ENCODE data around the gene RCAN1. TPM values are rescaled to one million over a fixed set of nuclear protein-coding genes. Genes with fewer than 3 reads are reported as not detected.

Gene RCAN1
- 1 to 10 TPM; 7.8 to 8.1 TPM for total RNA-seq

DNA sequence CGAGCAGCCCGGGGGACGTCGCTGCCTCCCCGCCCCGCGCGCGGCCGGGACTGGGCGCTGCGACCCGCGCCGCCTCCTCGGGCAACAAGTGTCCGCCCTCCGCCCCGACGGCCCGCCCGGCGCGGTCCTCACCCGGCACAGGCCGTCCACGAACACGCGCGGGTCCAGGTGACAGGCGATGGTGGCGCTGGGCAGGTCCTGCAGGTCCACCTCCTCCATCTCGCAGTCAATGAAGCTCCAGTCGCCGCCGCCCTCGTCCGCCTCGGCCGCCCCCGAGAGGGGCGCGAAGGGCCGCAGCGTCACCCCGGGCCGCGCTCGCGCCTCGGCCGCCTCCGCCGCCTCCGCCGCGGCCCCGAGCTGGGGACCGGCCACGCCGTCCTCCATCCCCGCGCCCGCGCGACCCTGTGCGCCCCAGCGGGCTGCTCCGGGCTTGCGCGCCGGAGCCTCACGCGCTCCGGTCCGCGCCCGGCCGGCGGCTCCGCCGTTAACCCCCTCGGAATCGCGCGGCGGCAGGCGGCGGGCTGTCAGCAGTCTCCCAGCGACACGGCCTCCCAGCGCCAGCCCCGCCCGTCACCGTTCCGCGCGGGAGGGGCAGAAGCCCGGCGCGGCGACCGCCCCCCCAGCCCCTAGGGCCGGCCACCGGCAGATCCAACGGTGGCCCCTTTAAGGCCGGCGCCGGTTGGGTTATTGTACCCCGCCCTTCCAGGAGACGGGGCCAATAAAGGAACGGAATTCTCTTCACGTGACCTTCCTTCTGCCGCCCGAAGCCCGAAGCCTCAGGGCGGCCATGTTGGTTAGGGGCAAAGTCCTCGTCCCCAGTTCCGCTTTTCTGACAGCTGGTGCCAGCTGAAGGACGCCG, at the start of gene RCAN1:
Gene RCAN1 (minus strand): TSS at position 486 of the 859 bp plus-strand sequence. CDS start 102 bp downstream, at position 384.
- Mint-ChIP-seq H3K36me3 (ENCODE audit: low read depth) (no peaks in the 10 kb centered on the region), H3K27ac (peak within 1 kb of the TSS; percentile 87), H3K4me3 (peak within 1 kb of the TSS; percentile 84), H3K27me3 (ENCODE audit: low read depth) (peaks cover 14% of the 10 kb centered on the region), H3K9me3 (ENCODE audit: insufficient read depth) (no peaks in the 10 kb centered on the region), H3K4me1 (ENCODE audit: low read depth) (peaks cover 22% of the 10 kb centered on the region)
- peak; percentile 92 for DNase-seq
- ChIA-PET CTCF (interaction anchor here (1.6 to 4.8 kb wide), 2 partner anchors 11 to 690 kb away, joined by 3 to 25 read pairs; no protein-coding TSS in a partner anchor), POLR2A (no interaction called here)
- ATAC-seq: peak; percentile 98

DNA sequence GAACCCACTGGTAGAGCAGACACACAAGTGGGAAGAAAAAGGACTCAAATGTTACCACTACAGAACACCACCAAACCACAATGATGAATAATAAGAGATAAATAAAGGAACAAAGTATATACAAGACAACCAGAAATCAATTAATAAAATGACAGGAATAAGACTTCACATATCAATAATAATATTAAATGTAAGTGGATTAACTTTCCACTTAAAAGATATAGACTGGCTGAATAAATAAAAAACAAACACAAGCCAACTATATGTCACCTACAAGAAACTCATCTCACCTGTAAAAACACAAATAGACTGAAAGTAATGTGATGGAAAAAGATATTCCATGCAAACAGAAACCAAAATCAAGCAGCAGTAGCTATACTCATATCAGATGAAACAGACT, 46.9 kb upstream of the RCAN1 start:
- ChIA-PET POLR2A (no interaction called here), CTCF (no interaction called here)
- ATAC-seq (no peak), DNase-seq (no peak)
- Mint-ChIP-seq H3K36me3 (ENCODE audit: low read depth) (peaks cover 4% of the 10 kb centered on the region), H3K9me3 (ENCODE audit: insufficient read depth) (peaks cover 22% of the 10 kb centered on the region), H3K4me1 (ENCODE audit: low read depth) (no peaks in the 10 kb centered on the region), H3K4me3 (no peak overlapping the region), H3K27ac (no peak overlapping the region), H3K27me3 (ENCODE audit: low read depth) (peaks cover 51% of the 10 kb centered on the region)

DNA sequence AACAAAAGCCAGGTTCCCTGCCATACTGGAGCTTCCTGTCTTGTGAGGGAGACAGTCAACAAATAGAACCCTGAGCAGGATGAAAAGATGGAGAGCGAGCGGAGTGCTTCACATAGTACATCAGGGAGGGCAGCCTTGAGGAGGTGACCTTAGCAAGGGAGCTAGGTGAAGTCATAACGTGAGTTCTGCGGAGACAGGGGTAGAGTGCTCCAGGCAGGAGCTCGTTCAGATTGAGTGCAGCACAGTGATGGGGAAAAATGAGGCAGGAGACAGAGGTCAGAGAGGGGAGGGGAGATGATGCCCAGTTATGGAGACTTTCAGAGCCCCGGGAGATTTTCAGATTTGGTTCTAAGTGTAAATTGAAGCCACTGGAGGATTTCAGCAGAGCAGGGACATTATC, 38.6 kb upstream of the RCAN1 start:
- no peaks in the 10 kb centered on the region for H3K36me3 Mint-ChIP-seq (ENCODE audit: low read depth)
- no peak overlapping the region for H3K27ac Mint-ChIP-seq
- peaks cover 4% of the 10 kb centered on the region for H3K9me3 Mint-ChIP-seq (ENCODE audit: insufficient read depth)
- no peak for DNase-seq
- CTCF ChIA-PET: no interaction called here
- H3K4me1 Mint-ChIP-seq (ENCODE audit: low read depth): peaks cover 2% of the 10 kb centered on the region
- POLR2A ChIA-PET: no interaction called here
- no peak for ATAC-seq
- H3K27me3 Mint-ChIP-seq (ENCODE audit: low read depth): peaks cover 33% of the 10 kb centered on the region
- no peak overlapping the region for H3K4me3 Mint-ChIP-seq

DNA sequence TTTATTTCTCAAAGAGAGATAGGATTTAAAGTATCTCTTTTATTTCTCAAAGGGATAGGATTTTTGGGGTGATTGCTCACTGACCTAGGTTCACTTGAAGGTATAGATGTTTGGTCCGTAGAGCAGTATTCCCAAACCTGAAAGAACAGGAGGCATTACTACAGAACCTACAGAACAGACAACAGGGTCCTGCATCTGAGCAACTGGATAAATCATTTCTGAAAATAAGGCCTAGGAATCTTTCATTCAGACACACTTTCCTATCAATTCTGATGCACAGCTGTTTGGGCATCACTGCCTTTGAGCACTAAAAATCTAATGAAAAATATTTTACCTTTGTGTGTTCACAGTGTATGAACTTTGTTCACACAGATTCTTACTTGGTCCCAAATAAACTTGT, 36.7 kb upstream of the RCAN1 start:
- Mint-ChIP-seq H3K27me3 (ENCODE audit: low read depth) (peaks cover 27% of the 10 kb centered on the region), H3K9me3 (ENCODE audit: insufficient read depth) (peaks cover 4% of the 10 kb centered on the region)
- POLR2A ChIA-PET: no interaction called here

DNA sequence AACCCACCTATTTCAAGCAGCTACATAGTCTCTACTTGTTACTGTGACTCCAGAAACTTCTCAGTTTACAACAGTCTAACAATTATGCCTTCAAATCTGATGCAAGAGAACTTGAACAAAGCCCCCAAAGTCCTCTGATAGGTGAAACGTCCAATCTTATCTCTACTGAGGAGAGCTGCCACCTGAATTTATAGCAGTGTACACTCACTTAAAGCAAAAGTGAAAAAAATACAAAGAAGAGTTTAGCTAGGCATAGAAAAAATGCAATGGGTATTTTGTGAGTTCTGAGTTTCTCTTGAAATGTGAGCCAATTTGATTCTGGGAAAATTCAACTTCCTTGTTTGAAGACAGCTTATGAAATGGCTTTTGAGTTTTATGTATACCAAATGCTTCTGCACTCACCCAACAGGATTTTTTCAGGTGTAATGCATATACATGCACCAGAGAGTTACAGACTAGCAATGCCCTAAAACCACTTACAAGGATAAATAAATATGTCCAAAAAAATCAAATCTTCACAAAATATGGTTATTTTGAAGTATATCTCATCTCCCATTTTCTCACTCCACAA, 36.0 kb upstream of the RCAN1 start:
- CTCF ChIA-PET: interaction anchor here (1.1 kb wide), 1 partner anchor 289 kb away, joined by 4 read pairs; no protein-coding TSS in a partner anchor
- POLR2A ChIA-PET: no interaction called here
- H3K9me3 Mint-ChIP-seq (ENCODE audit: insufficient read depth): peaks cover 4% of the 10 kb centered on the region

More for the DNA sequence above, 36.7 kb upstream of the RCAN1 start:
- CTCF ChIA-PET: interaction anchor here (1.1 kb wide), 1 partner anchor 290 kb away, joined by 4 read pairs; no protein-coding TSS in a partner anchor
- H3K4me3 Mint-ChIP-seq: no peak overlapping the region
- DNase-seq (no peak), ATAC-seq (no peak)
- no peak overlapping the region for H3K27ac Mint-ChIP-seq
- no peaks in the 10 kb centered on the region for H3K36me3 Mint-ChIP-seq (ENCODE audit: low read depth)
- peaks cover 2% of the 10 kb centered on the region for H3K4me1 Mint-ChIP-seq (ENCODE audit: low read depth)

DNA sequence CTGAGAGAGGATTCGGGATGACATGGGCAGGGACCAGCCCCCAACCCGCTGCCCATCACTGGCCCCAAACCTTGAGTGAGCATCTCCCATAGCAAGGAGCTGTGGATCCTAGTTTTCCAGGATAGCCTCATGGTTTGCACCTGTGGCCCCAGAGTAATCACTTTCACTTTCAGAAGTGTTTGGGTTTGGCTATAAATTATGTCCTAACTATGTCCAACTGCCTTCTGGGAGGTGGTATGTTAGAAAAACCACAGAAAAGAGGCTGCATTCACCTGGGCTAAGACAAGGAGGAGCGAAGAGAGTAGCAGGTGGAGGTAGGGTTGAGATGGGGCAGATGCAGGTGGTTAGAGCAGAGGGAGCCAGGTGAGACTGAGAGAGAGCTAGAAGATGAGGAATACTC, 34.5 kb upstream of the RCAN1 start:
- no peak overlapping the region for H3K27ac Mint-ChIP-seq
- DNase-seq (no peak), ATAC-seq (no peak)
- no peak overlapping the region for H3K4me3 Mint-ChIP-seq
- H3K36me3 Mint-ChIP-seq (ENCODE audit: low read depth): no peaks in the 10 kb centered on the region
- H3K4me1 Mint-ChIP-seq (ENCODE audit: low read depth): peaks cover 2% of the 10 kb centered on the region
- CTCF ChIA-PET: interaction anchor here (0.7 to 0.9 kb wide), 2 partner anchors 8 to 18 kb away, joined by 3 read pairs; no protein-coding TSS in a partner anchor
- POLR2A ChIA-PET: no interaction called here
- H3K9me3 Mint-ChIP-seq (ENCODE audit: insufficient read depth): peaks cover 4% of the 10 kb centered on the region
- peaks cover 26% of the 10 kb centered on the region for H3K27me3 Mint-ChIP-seq (ENCODE audit: low read depth)

More for the DNA sequence above, 36.0 kb upstream of the RCAN1 start:
- Mint-ChIP-seq H3K36me3 (ENCODE audit: low read depth) (no peaks in the 10 kb centered on the region), H3K27me3 (ENCODE audit: low read depth) (peaks cover 26% of the 10 kb centered on the region), H3K4me1 (ENCODE audit: low read depth) (peaks cover 2% of the 10 kb centered on the region), H3K4me3 (no peak overlapping the region), H3K27ac (no peak overlapping the region)
- ATAC-seq: no peak
- no peak for DNase-seq

DNA sequence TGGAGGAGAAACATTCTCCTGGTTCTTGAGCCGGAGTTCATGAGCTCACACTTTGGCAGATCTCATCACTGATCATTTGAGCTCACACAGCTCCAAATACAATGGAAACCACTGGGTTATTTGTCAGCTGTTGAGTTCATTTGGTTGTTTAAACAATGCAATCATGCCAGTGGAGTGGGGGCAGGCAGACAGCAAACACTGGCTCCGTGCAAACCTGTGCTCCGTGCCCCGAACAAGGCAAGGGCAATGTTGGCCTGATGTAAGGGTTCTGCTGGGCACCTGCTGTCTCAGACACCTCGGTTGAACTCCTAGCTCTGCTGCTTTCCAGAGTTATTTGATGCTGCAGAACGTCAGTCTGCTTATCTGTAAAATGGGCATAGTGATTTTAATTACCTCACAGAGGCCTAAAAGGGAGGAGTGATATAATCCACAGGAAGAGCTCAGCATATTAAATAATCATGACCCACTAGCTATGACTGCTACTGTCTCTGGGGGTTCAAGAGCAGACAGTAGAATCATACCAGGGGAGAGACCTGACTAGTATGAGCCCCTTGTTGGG, 33.9 kb upstream of the RCAN1 start:
- ChIA-PET CTCF (interaction anchor here (1.0 kb wide), 1 partner anchor 18 kb away, joined by 5 read pairs; no protein-coding TSS in a partner anchor), POLR2A (no interaction called here)
- H3K27me3 Mint-ChIP-seq (ENCODE audit: low read depth): peaks cover 25% of the 10 kb centered on the region
- H3K9me3 Mint-ChIP-seq (ENCODE audit: insufficient read depth): peaks cover 4% of the 10 kb centered on the region
- H3K4me1 Mint-ChIP-seq (ENCODE audit: low read depth): peaks cover 2% of the 10 kb centered on the region
- H3K4me3 Mint-ChIP-seq: no peak overlapping the region
- no peak overlapping the region for H3K27ac Mint-ChIP-seq
- no peak for DNase-seq
- no peaks in the 10 kb centered on the region for H3K36me3 Mint-ChIP-seq (ENCODE audit: low read depth)
- ATAC-seq: no peak

DNA sequence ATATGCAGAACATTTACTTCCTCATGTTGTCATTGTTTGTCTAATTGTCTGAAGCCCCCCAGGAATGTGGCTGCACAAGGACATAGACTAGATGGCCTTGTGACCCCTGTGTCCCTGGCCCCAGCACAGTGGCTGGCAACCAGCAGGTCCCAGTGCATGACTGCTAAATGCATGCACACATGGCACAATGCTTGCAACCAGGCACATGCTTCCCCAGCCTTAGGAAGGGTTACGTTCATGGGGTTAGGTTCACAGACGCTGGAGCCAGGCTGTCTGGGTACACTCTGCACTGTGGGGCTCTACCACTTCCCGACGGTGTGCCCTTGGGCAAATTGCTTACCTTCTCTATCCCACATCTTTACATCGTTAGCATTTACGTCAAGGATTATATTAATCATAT, 32.6 kb upstream of the RCAN1 start:
- H3K4me1 Mint-ChIP-seq (ENCODE audit: low read depth): peaks cover 2% of the 10 kb centered on the region

DNA sequence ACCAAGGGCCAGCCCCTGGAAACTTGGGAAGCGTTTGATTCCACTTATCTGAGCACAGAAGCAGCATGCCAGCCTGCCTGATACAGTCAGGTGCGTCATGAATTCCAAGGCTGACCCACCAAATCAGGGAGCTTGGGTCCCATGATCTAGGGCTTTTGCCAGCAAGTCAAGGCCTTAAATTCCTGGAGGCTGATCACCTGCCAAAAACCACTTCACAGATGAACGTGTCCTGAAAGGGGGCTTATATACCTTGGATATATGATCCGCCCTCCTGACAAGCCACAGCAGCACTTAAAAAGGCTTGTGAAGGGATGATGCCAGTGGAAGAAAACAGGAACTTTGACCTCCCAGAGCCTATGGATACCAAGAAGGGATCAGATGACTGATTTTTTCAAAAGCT, 29.9 kb upstream of the RCAN1 start:
- no peak for ATAC-seq
- no peaks in the 10 kb centered on the region for H3K9me3 Mint-ChIP-seq (ENCODE audit: insufficient read depth)
- H3K4me3 Mint-ChIP-seq: no peak overlapping the region
- peaks cover 4% of the 10 kb centered on the region for H3K36me3 Mint-ChIP-seq (ENCODE audit: low read depth)
- ChIA-PET POLR2A (no interaction called here), CTCF (no interaction called here)
- DNase-seq: no peak
- peaks cover 12% of the 10 kb centered on the region for H3K27me3 Mint-ChIP-seq (ENCODE audit: low read depth)
- no peak overlapping the region for H3K27ac Mint-ChIP-seq
- peaks cover 13% of the 10 kb centered on the region for H3K4me1 Mint-ChIP-seq (ENCODE audit: low read depth)

More for the DNA sequence above, 32.6 kb upstream of the RCAN1 start:
- Mint-ChIP-seq H3K4me3 (no peak overlapping the region), H3K9me3 (ENCODE audit: insufficient read depth) (peaks cover 4% of the 10 kb centered on the region), H3K36me3 (ENCODE audit: low read depth) (no peaks in the 10 kb centered on the region), H3K27me3 (ENCODE audit: low read depth) (peaks cover 24% of the 10 kb centered on the region), H3K27ac (no peak overlapping the region)
- CTCF ChIA-PET: no interaction called here
- DNase-seq: no peak
- POLR2A ChIA-PET: no interaction called here
- ATAC-seq: no peak

DNA sequence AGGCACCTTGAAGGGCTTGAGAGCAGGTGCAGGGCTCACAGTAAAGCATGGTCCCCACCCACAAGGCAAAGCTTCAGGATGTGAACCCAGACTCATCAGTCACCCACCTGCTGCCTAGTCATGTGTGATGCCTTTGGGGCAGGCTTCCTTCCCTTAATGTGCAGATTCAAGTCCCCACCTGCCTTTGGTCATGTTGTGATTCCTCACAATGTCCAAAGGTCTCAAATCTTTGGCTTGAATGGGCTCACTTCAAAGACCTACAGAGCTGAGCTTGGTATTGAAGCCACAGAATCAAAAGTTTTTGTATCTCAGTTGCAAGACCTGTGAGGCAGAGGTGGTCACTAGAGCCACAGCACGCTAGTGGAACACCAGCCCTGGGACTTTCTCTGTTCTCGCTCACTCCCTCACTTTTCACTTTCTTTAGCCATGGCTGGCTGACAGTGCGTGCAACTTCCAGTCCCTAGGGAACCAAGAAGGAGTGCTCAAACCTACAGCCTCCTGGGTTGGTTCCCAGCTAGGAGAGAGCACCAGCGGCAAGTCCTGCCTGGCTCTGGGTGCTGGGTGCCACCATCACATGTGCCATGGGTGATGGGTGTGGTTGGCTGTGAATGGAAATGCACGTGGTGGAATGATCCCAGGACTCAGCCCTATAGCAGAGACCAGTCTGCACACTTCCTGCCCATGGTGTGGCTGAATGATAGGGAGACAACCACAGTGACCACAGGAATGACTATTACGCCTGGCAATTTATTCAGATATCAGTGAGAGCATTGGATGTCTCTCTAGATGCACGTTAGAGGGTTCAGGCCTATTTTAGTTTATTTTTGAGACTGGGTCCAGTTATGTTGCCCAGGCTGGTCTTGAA, 27.5 kb upstream of the RCAN1 start:
- Mint-ChIP-seq H3K27ac (no peak overlapping the region), H3K27me3 (ENCODE audit: low read depth) (peaks cover 2% of the 10 kb centered on the region), H3K4me3 (no peak overlapping the region), H3K4me1 (ENCODE audit: low read depth) (peaks cover 22% of the 10 kb centered on the region), H3K36me3 (ENCODE audit: low read depth) (peaks cover 4% of the 10 kb centered on the region), H3K9me3 (ENCODE audit: insufficient read depth) (no peaks in the 10 kb centered on the region)
- CTCF ChIA-PET: interaction anchor here (1.2 kb wide), 1 partner anchor 7 kb away, joined by 3 read pairs; no protein-coding TSS in a partner anchor
- ATAC-seq (no peak), DNase-seq (no peak)
- POLR2A ChIA-PET: no interaction called here

DNA sequence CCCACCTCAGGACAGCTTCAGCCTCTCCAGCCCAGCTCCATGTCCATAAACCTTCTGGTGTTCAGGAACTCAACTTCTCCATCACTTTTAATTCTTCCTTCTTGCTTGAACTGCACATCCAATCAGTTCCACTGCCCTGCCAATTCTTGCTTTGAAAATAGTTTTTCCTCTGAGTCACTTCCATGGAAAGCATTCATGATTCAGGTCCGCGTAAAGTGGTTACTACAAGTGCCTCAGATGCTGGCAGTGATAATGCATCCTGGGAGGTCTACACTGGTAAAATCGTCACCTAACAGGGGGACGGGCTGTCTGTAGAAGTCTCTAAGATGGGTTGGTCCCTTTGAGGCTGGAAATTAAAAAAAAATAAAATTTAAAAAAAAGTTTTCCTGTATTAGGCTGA, 25.9 kb upstream of the RCAN1 start:
- ATAC-seq (no peak), DNase-seq (no peak)
- H3K4me3 Mint-ChIP-seq: peak overlapping the region; percentile 59
- H3K27ac Mint-ChIP-seq: peak overlapping the region; percentile 83
- H3K4me1 Mint-ChIP-seq (ENCODE audit: low read depth): peaks cover 25% of the 10 kb centered on the region
- POLR2A ChIA-PET: no interaction called here
- CTCF ChIA-PET: interaction anchor here (1.2 to 2.1 kb wide), 2 partner anchors 9 to 10 kb away, joined by 3 to 8 read pairs; no protein-coding TSS in a partner anchor
- H3K9me3 Mint-ChIP-seq (ENCODE audit: insufficient read depth): no peaks in the 10 kb centered on the region
- peaks cover 4% of the 10 kb centered on the region for H3K36me3 Mint-ChIP-seq (ENCODE audit: low read depth)
- no peaks in the 10 kb centered on the region for H3K27me3 Mint-ChIP-seq (ENCODE audit: low read depth)
